HEK293 (cell line): ENCODE data around the gene ZNF425.

Experiments
- CTCF ChIA-PET: fragments of 350-600 bp; formaldehyde crosslinking; extraction: SDS; loops from one replicate; lab custom pipeline; 2021; ENCODE audit warnings: antibody characterized with exemption; lab: Yijun Ruan, JAX
- POLR2A ChIA-PET: fragments of 300-600 bp; formaldehyde crosslinking; extraction: SDS; loops from one replicate; lab custom pipeline; 2020; ENCODE audit warnings: antibody characterized with exemption, inconsistent platforms; lab: Yijun Ruan, JAX
- H3K27ac ChIP-seq: fragments of 200-500 bp; sonication (Bioruptor generic); 2 replicates; pipeline ENCODE4 v1.5.1; 2014; ENCODE audit warnings: low read depth, low read length, control low read depth, inconsistent platforms; ENCODE audit errors: extremely low read depth
- H3K36me3 ChIP-seq, 2 experiments: fragments of 200-500 bp in 1 of 2; sonication (Bioruptor generic) in 1 of 2; 1 replicate in 1 of 2; 2 replicates in 1 of 2; pipeline ENCODE4 v1.5.1; 2014 to 2017; ENCODE audit warnings: inconsistent platforms in 2 of 2, low read length in 2 of 2; ENCODE audit not compliant: control insufficient read depth in 2 of 2, insufficient read depth in 1 of 2
- H3K4me1 ChIP-seq: fragments of 200-500 bp; sonication (Bioruptor generic); 2 replicates; pipeline ENCODE4 v1.5.1; 2014; ENCODE audit warnings: mild to moderate bottlenecking, low read length, inconsistent platforms; ENCODE audit not compliant: control insufficient read depth, insufficient read depth
- H3K4me3 ChIP-seq: 2 replicates; pipeline ENCODE4 v1.5.1; 2011; ENCODE audit warnings: low read depth, mild to moderate bottlenecking, control low read depth, low read length, moderate library complexity
- H3K9me3 ChIP-seq: fragments of 200-500 bp; sonication (Bioruptor generic); 2 replicates; pipeline ENCODE4 v1.5.1; 2014; ENCODE audit warnings: low read depth, low read length, inconsistent platforms; ENCODE audit not compliant: control insufficient read depth, insufficient read depth
- SCRT1 ChIP-seq: fragments of 450-650 bp; formaldehyde crosslinking; IDR thresholded peaks from 2 replicates; pipeline ENCODE4 v1.5.1; 2016; ENCODE audit warnings: missing biosample characterization, missing genetic modification characterization, borderline replicate concordance
- ZBTB48 ChIP-seq: fragments of 450-650 bp; formaldehyde crosslinking; IDR thresholded peaks from 2 replicates; pipeline ENCODE4 v1.5.1; 2016; ENCODE audit warnings: missing biosample characterization, missing genetic modification characterization
- ZFP3 ChIP-seq: fragments of 450-650 bp; formaldehyde crosslinking; IDR thresholded peaks from 2 replicates; pipeline ENCODE4 v1.5.1; 2016; ENCODE audit warnings: low read depth, missing biosample characterization, missing genetic modification characterization
- ZFP69B ChIP-seq: fragments of 450-650 bp; formaldehyde crosslinking; IDR thresholded peaks from 2 replicates; pipeline ENCODE4 v1.5.1; 2016; ENCODE audit warnings: missing biosample characterization, missing genetic modification characterization
- ZNF169 ChIP-seq: fragments of 450-650 bp; formaldehyde crosslinking; IDR thresholded peaks from 2 replicates; pipeline ENCODE4 v1.5.1; 2016; ENCODE audit warnings: missing biosample characterization, missing genetic modification characterization
- ZNF211 ChIP-seq: fragments of 450-650 bp; formaldehyde crosslinking; IDR thresholded peaks from 2 replicates; pipeline ENCODE4 v1.5.1; 2016; ENCODE audit warnings: low read depth, missing biosample characterization, missing genetic modification characterization
- ZNF274 ChIP-seq, 2 experiments: fragments of 200-500 bp in 1 of 2; fragments of 450-650 bp in 1 of 2; sonication (Bioruptor generic) in 1 of 2; formaldehyde crosslinking in 1 of 2; IDR thresholded peaks; 2 replicates each; pipeline versions ENCODE4 v1.5.1 to v1.6.1; 2014 to 2016; ENCODE audit warnings: borderline replicate concordance in 1 of 2, inconsistent platforms in 1 of 2, low read length in 1 of 2, missing biosample characterization in 1 of 2, missing genetic modification characterization in 1 of 2
- ZNF433 ChIP-seq: fragments of 450-650 bp; formaldehyde crosslinking; IDR thresholded peaks from 2 replicates; pipeline ENCODE4 v1.5.1; 2016; ENCODE audit warnings: missing biosample characterization, missing genetic modification characterization, low read depth
- ZNF555 ChIP-seq: fragments of 450-650 bp; formaldehyde crosslinking; conservative IDR thresholded peaks from 2 replicates; pipeline ENCODE4 v1.5.1; 2017; ENCODE audit warnings: missing biosample characterization, mild to moderate bottlenecking, missing genetic modification characterization, inconsistent platforms
- ZNF610 ChIP-seq: fragments of 450-650 bp; formaldehyde crosslinking; IDR thresholded peaks from 2 replicates; pipeline ENCODE4 v1.5.1; 2016; ENCODE audit warnings: missing biosample characterization, missing genetic modification characterization, borderline replicate concordance
- ZNF658 ChIP-seq: fragments of 450-650 bp; formaldehyde crosslinking; IDR thresholded peaks from 2 replicates; pipeline ENCODE4; 2016; ENCODE audit warnings: missing biosample characterization, missing genetic modification characterization
- ZNF660 ChIP-seq: fragments of 450-650 bp; IDR thresholded peaks from 2 replicates; pipeline ENCODE4 v1.5.1; 2018; ENCODE audit warnings: missing biosample characterization, mild to moderate bottlenecking, missing genetic modification characterization
- ZNF670 ChIP-seq: fragments of 450-650 bp; formaldehyde crosslinking; IDR thresholded peaks from 2 replicates; pipeline ENCODE4 v1.5.1; 2016; ENCODE audit warnings: missing biosample characterization, missing genetic modification characterization, low read depth
- ZNF785 ChIP-seq: fragments of 450-650 bp; formaldehyde crosslinking; IDR thresholded peaks from 2 replicates; pipeline ENCODE4 v1.5.1; 2016; ENCODE audit warnings: missing biosample characterization, missing genetic modification characterization
- TF ChIP-seq, protein P1 (sequence below): fragments of 450-650 bp; IDR thresholded peaks from 2 replicates; pipeline ENCODE4 v1.5.1; 2018; ENCODE audit warnings: missing biosample characterization, missing genetic modification characterization
- TF ChIP-seq, protein P2 (sequence below): fragments of 450-650 bp; formaldehyde crosslinking; IDR thresholded peaks from 2 replicates; pipeline ENCODE4 v1.5.1; 2017; ENCODE audit warnings: missing biosample characterization, missing genetic modification characterization
- TF ChIP-seq, protein P3 (sequence below): fragments of 450-650 bp; formaldehyde crosslinking; IDR thresholded peaks from 2 replicates; pipeline ENCODE4 v1.5.1; 2016; ENCODE audit warnings: missing biosample characterization, missing genetic modification characterization
- TF ChIP-seq, protein P4 (sequence below): fragments of 450-650 bp; formaldehyde crosslinking; IDR thresholded peaks from 2 replicates; pipeline ENCODE4 v1.5.1; 2016; ENCODE audit warnings: missing biosample characterization, missing genetic modification characterization
- TF ChIP-seq, protein P5 (sequence below): fragments of 450-650 bp; formaldehyde crosslinking; IDR thresholded peaks from 2 replicates; pipeline ENCODE4 v1.5.1; 2016; ENCODE audit warnings: missing biosample characterization, missing genetic modification characterization

Gene ZNF425

DNA sequence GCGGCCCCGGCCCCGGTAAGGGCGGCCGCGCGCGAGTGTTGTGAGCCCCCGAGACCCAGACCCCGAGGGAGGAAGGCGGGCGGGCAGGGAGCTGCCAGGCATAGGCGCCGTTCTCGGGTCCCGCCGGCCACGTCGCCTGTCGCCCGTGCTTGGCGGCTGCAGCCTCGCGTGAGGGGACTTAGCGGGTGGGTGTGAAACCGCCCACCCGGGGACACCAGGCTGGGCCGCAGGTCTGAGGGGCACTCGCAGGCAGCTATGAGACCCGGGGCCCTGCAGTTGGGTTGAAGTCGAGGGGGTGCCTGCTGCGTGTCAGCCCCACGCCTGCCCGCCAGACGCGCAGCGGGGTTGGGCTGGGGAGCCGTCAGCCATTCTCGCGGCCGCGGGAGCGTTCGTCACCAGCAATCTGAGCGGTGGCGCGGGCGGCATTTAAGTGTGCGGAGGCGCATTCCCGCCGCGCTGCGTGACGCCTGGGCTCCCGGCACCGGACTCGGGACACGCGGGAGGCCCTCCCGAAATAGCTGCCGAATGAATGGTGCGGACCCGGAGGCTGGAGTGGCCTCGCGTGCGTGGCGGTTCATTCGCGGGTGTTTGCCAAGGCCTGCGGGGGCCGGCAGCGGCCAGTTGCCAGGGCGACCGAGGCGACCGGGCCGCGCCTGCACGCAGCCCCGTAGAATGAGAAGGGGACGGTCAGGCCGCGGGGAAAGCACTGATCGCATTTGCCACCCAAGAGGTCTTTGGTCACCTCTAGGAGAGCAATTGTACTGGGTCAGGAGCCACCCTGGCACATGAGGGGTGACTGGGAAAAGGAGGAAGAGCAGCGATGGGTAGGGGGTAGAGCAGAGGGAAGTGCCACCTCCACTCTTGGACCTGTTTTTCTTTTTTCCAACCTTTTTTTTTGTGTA lies 21.9 kb upstream of the ZNF425 start (continued):
- no peak for TF ChIP-seq ZNF610
- peak; percentile 14; the same call in 1 of the 2 replicates for TF ChIP-seq ZBTB48 (tag by site-specific recombination)
- TF ChIP-seq ZNF555 (tag by site-specific recombination) = no peak
- TF ChIP-seq, protein P1, sequence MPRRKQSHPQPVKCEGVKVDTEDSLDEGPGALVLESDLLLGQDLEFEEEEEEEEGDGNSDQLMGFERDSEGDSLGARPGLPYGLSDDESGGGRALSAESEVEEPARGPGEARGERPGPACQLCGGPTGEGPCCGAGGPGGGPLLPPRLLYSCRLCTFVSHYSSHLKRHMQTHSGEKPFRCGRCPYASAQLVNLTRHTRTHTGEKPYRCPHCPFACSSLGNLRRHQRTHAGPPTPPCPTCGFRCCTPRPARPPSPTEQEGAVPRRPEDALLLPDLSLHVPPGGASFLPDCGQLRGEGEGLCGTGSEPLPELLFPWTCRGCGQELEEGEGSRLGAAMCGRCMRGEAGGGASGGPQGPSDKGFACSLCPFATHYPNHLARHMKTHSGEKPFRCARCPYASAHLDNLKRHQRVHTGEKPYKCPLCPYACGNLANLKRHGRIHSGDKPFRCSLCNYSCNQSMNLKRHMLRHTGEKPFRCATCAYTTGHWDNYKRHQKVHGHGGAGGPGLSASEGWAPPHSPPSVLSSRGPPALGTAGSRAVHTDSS (tag by site-specific recombination) = no peak
- TF ChIP-seq, protein P2, sequence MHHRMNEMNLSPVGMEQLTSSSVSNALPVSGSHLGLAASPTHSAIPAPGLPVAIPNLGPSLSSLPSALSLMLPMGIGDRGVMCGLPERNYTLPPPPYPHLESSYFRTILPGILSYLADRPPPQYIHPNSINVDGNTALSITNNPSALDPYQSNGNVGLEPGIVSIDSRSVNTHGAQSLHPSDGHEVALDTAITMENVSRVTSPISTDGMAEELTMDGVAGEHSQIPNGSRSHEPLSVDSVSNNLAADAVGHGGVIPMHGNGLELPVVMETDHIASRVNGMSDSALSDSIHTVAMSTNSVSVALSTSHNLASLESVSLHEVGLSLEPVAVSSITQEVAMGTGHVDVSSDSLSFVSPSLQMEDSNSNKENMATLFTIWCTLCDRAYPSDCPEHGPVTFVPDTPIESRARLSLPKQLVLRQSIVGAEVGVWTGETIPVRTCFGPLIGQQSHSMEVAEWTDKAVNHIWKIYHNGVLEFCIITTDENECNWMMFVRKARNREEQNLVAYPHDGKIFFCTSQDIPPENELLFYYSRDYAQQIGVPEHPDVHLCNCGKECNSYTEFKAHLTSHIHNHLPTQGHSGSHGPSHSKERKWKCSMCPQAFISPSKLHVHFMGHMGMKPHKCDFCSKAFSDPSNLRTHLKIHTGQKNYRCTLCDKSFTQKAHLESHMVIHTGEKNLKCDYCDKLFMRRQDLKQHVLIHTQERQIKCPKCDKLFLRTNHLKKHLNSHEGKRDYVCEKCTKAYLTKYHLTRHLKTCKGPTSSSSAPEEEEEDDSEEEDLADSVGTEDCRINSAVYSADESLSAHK (tag by site-specific recombination) = no peak
- TF ChIP-seq, protein P3, sequence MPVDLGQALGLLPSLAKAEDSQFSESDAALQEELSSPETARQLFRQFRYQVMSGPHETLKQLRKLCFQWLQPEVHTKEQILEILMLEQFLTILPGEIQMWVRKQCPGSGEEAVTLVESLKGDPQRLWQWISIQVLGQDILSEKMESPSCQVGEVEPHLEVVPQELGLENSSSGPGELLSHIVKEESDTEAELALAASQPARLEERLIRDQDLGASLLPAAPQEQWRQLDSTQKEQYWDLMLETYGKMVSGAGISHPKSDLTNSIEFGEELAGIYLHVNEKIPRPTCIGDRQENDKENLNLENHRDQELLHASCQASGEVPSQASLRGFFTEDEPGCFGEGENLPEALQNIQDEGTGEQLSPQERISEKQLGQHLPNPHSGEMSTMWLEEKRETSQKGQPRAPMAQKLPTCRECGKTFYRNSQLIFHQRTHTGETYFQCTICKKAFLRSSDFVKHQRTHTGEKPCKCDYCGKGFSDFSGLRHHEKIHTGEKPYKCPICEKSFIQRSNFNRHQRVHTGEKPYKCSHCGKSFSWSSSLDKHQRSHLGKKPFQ (tag by site-specific recombination) = no peak
- TF ChIP-seq ZNF670 = no peak
- TF ChIP-seq ZNF660 (tag by site-specific recombination) = no peak
- no peak for TF ChIP-seq ZNF658 (tag by site-specific recombination)
- TF ChIP-seq ZNF169 (tag by site-specific recombination) = no peak
- TF ChIP-seq SCRT1 (tag by site-specific recombination) = no peak
- TF ChIP-seq ZNF211 (tag by site-specific recombination) = no peak
- no peak for TF ChIP-seq ZNF433

DNA sequence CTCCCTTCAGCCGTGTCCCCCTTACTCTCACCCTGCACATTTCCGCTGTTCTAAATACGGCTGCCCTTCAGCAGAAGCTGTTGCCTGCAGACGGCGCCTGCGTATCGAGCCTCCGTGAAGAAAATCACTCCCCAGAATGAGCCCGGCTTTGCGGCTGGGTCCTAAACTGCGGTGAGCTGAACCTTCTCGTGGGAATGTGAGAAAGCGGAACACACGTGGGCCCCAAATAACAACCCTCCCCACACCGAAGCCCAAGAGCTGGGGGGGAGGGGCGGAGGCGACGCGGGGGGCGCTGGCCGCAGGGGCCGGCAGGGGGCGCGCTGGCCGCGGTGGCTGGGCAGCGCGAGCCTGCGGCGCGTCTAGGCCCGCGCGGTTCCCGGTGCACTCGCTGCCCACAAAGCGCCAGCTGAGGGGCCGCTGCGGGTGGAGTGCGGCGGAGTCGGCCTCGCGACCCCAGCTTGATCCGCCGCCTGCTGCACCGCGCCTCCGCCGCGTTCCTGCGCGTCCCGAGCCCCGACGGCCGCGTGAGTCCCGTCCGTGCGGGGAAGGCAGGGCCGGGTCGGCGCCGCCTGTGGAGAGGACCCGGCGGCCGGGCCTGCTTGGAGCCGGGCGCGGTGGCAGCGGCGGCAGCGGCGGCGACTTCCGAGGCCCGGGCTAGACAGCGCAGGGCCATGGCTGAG lies 21.1 kb upstream of the ZNF425 start, which contains the start of gene ZNF398:
Gene ZNF398 (plus strand): TSS at position 382 of the 680 bp plus-strand sequence. CDS start 290 bp downstream, at position 672.
- peaks cover 0 to 14% of the 10 kb centered on the region in 2 experiments; a peak in 2 of 3 replicates for H3K36me3 ChIP-seq
- no peaks in the 10 kb centered on the region for H3K4me1 ChIP-seq
- ChIA-PET CTCF (interaction anchor here (0.6 to 2.3 kb wide), 9 partner anchors 11 to 311 kb away, joined by 3 to 18 read pairs (median 3); partner anchors contain the start of genes ZNF282 and ZNF425), POLR2A (interaction anchor here (0.7 to 3.9 kb wide), 6 partner anchors 9 to 85 kb away, joined by 3 to 39 read pairs (median 8); partner anchors contain the start of genes ZNF282 and ZNF425)
- peak within 1 kb of the TSS; percentile 65 for H3K4me3 ChIP-seq
- H3K27ac ChIP-seq = peak within 1 kb of the TSS; percentile 87
- H3K9me3 ChIP-seq = no peaks in the 10 kb centered on the region
- peak; percentile 69 for TF ChIP-seq ZFP69B (tag by site-specific recombination)
- TF ChIP-seq ZNF274 (IDR thresholded peaks at IDR 0.05; ENCODE audit: low read length) = no peak
- no peak for TF ChIP-seq ZNF274 (tag by site-specific recombination; IDR thresholded peaks at IDR 0.05; ENCODE audit: borderline replicate concordance)
- TF ChIP-seq ZNF785 = peak; percentile 80; the same call in 1 of the 2 replicates
- TF ChIP-seq, protein P1 (tag by site-specific recombination) = 0 out of 2 replicates have a peak, but pooled peaks have one; percentile 14
- TF ChIP-seq, protein P4, sequence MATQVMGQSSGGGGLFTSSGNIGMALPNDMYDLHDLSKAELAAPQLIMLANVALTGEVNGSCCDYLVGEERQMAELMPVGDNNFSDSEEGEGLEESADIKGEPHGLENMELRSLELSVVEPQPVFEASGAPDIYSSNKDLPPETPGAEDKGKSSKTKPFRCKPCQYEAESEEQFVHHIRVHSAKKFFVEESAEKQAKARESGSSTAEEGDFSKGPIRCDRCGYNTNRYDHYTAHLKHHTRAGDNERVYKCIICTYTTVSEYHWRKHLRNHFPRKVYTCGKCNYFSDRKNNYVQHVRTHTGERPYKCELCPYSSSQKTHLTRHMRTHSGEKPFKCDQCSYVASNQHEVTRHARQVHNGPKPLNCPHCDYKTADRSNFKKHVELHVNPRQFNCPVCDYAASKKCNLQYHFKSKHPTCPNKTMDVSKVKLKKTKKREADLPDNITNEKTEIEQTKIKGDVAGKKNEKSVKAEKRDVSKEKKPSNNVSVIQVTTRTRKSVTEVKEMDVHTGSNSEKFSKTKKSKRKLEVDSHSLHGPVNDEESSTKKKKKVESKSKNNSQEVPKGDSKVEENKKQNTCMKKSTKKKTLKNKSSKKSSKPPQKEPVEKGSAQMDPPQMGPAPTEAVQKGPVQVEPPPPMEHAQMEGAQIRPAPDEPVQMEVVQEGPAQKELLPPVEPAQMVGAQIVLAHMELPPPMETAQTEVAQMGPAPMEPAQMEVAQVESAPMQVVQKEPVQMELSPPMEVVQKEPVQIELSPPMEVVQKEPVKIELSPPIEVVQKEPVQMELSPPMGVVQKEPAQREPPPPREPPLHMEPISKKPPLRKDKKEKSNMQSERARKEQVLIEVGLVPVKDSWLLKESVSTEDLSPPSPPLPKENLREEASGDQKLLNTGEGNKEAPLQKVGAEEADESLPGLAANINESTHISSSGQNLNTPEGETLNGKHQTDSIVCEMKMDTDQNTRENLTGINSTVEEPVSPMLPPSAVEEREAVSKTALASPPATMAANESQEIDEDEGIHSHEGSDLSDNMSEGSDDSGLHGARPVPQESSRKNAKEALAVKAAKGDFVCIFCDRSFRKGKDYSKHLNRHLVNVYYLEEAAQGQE = 0 out of 2 replicates have a peak, but pooled peaks have one; percentile 11
- TF ChIP-seq, protein P5, sequence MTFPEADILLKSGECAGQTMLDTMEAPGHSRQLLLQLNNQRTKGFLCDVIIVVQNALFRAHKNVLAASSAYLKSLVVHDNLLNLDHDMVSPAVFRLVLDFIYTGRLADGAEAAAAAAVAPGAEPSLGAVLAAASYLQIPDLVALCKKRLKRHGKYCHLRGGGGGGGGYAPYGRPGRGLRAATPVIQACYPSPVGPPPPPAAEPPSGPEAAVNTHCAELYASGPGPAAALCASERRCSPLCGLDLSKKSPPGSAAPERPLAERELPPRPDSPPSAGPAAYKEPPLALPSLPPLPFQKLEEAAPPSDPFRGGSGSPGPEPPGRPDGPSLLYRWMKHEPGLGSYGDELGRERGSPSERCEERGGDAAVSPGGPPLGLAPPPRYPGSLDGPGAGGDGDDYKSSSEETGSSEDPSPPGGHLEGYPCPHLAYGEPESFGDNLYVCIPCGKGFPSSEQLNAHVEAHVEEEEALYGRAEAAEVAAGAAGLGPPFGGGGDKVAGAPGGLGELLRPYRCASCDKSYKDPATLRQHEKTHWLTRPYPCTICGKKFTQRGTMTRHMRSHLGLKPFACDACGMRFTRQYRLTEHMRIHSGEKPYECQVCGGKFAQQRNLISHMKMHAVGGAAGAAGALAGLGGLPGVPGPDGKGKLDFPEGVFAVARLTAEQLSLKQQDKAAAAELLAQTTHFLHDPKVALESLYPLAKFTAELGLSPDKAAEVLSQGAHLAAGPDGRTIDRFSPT = no peak
- TF ChIP-seq ZFP3 (tag by site-specific recombination) = no peak
